COLO829 (cell line): Measurements from ENCODE around the gene TNFSF8.
A peak's percentile ranks its signal among the peaks of the same experiment; 100 is the strongest.

Experiments
- DNase-seq: peaks from one replicate; pipeline ENCODE4 v3.0.0; 2012; ENCODE audit warnings: low spot score

Gene TNFSF8

GRCh38 chr9:114936581-114936980 is 6.2 kb upstream of the TNFSF8 start:
- DNase-seq, result no peak

- no peak for DNase-seq
These were observed 4.7 kb upstream of the TNFSF8 start for GRCh38 chr9:114935119-114935518.

DNA sequence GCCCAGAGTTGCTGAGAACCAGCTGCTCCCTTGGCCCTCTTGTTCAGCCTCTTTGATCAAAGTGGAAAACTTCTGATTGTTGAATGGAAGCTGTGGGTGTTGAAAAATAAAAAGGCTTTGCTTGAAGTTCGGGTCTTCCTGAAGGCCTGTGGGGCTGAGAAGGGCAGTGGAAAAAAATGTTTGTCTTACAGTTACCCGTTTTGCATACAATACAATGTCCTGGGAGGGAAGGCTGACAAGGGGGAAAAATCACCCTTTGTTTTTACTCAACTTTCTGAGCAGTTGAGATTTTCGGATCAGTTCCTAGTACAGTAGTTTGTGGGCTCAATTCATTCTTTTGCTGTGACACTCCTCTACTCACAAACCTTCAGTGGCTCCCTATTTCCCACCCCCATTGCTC is 2.1 kb upstream of the TNFSF8 start:
- DNase-seq, result no peak

GRCh38 chr9:114931407-114931806 is 1.0 kb upstream of the TNFSF8 start:
- no peak for DNase-seq

DNA sequence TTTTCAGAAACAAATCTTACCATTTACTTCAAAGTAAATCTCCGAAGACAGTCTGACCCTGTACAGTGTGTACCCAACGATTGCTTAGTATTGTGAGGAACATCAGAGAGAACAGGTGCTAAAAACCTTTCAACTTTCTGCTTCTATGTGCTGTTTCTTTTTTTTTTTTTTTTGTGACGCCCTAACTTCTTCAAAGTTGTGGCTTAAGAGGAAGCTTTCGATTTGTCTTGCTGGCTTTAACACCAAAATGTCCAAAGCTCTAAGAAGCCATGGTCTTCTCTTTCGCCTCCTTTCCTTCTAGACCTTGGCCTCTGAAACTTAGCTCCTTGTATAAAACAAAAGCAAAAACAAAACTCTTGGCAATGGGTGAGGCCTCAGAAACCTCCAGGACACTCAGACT is 1.2 kb downstream of the TNFSF8 start:
- no peak for DNase-seq

DNA sequence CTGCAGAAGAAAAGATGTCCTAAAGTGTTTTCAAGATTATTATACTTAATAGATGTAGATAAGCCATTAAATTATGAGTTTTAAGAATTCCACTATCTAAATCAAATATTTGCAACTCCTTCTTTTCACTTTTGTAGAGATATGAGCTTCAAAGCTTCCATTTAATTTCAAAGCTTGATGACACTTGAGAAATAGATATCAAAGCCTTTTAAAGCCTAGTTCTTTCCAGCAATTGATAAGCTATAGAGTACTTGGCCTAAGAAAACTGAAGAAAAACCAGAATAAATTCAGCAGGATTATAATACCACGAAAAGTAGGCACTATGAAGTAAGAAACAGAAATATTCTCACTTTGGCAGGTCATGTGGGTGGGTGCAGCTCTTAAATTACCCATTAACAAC is 1.7 kb downstream of the TNFSF8 start:
- no peak for DNase-seq

DNA sequence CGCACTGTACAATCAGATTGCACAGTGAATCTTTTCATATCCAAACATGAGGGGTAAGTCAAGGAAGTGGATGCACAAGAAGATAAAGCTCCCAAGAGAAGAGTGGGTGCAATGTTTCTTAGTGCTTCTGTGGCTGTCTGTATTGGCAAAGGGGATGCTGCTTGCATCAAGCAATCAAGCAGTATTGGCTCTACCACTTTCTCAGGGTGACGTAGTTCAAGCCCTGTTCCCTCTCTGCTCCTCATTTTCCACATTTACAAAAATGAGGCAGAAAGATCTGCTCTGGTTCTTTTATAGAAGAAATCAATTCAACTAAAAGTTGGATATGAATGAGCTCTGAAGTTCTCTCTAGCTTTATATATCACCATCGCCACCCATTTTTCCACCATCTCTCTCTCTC is 2.3 kb downstream of the TNFSF8 start:
- DNase-seq, result no peak

DNA sequence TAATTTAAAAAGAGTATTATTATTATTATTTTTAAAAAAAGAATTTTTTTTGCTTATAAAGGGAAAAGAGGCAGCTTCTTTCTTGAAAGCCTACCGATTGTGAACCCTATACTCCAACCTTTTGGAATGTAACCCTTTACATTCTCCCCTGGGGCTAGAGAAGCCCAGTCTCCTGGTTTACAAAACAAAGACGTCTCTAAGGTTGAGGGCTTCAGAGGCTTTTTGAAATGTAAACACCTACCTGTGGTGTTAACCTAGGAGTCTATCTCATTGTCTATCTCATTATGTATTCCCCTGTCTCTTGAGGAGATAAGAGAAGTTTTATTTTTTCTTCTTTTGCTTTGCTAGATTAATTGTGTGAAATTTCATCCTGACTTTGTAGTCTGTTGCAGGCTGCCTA is 4.7 kb downstream of the TNFSF8 start:
- DNase-seq, result no peak

GRCh38 chr9:114925039-114925438 is 5.4 kb downstream of the TNFSF8 start:
- DNase-seq, result no peak

GRCh38 chr9:114924327-114924726 is 6.1 kb downstream of the TNFSF8 start:
- DNase-seq, result no peak

GRCh38 chr9:114923918-114924317 is 6.5 kb downstream of the TNFSF8 start:
- DNase-seq, result no peak

DNA sequence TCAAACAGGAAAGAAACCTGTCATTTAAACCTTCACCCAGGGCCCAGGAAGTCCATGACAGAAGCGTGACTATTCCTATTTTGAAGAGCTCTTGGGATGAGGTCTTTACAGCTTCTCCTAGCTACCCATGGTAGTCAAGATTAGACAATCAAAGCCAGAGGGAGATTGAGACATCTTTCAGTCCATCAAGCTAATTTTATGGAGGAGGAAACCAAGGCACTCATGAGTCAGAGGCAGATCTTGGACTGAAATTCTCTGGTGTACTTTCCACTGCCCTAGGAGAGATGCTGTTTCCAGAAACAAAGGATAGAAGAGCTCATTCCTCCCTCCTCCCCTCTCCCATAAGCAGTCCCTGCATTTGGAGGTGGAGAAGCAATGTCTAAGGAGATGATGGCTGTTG is 9.2 kb downstream of the TNFSF8 start:
- DNase-seq, result no peak

DNA sequence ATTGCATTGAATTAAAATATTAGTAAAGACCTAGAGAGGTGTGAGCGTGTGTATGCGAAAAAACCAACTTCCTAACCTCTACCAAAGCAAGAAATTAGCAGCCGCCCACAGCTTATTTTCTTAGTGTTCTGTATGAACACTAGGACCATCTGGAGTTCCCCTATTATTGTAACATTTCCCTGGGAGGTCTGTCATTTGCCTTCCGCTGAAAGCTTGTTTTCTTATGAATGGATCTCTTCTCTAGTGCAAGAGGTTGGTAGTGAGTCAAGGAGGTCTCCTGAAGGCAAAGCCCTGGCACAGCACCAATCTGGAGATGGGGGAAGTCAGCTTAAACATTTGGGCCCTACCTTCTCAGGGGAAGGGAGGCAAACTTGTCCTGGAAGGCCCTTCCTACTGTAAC is 10.8 kb downstream of the TNFSF8 start:
- DNase-seq, result peak; percentile 80

DNA sequence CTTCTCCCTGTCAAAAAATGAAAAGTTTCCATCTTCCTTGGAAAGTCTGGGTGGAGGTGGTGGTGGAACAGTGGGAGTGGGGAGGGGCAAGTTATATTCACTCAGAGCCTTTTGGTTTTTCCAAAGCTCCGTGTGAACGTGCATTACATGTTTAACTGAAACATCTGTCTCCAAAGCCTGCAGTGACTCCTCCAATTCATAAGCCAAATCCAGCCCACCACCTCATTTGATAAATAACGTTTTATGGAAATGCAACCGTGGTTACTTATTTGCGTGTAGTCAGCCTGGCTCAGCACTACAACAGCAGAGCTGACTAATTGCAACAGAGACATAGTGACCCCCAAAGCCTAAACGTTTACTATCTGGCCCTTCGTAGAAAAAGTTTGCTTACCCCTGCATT is 13.9 kb downstream of the TNFSF8 start:
- no peak for DNase-seq

- no peak for DNase-seq
These were observed 16.3 kb downstream of the TNFSF8 start for GRCh38 chr9:114914139-114914538.

GRCh38 chr9:114913656-114914055 is 16.7 kb downstream of the TNFSF8 start:
- no peak for DNase-seq

DNA sequence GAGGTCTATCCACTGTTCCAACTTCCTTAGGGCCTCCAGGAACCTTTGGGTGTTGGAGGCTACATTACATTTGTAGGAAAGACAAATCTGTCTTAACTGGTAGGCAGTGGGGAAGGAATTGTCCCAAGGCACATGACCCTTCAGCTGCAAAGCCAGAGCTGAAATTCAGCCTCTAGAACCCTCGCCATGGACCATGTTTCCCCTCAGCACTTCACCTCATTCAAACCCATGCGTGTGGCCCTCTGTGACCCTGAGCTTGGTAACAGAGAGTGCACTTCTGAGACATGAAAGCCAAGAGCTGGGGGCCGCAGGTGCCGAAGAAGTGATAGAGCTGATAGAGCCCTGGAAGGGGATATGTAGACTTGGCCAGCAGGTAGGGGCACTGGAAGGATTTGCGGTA is 17.2 kb downstream of the TNFSF8 start:
- no peak for DNase-seq

GRCh38 chr9:114911167-114911821 is 19.1 kb downstream of the TNFSF8 start:
- peak; percentile 76 for DNase-seq

DNA sequence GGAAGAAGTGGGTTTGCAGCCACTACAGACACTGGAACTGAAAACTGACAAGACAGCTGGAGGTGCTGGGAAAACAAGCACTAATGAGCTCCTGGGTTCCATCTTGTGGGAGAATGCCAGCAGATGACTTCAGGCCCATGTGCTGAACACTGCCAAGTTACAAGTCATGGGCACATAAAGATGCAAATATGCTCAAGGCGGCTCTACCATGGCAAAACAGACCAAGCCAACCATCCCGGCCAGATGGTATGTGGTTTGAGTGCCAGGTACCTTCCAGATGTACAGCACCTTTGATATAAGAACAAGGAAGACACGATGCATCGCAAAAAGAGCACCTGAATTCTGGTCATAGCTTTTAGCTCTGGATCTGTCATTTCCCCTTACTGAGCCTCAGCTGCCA is 19.9 kb downstream of the TNFSF8 start:
- DNase-seq, result no peak

GRCh38 chr9:114909661-114910060 is 20.7 kb downstream of the TNFSF8 start:
- DNase-seq, result no peak

GRCh38 chr9:114908805-114909448 is 21.5 kb downstream of the TNFSF8 start:
- no peak for DNase-seq

DNA sequence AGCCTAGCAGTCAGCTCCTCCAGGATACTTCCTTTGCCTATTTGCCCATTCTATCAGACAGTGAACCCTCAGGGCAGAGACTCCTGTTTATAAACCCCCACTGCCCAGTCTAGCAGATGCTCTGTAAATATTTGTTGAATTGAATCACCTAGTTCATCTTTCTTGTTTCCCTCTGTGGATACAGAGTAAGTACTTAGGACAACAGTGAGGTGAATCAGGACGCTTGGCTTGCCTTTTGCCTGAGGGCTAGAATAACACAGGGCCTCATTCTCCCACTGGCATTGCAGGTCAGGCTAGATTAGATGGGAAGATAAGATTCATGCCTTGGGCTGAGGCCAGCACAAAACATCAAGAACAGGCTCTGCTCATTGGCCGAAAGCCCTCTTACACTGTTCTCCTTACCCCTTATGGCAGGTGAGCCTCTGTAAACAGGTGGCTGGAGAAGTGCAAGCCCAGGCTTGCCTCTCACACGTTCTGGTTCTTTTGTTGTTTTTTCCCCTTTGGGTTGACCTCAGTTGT is 22.2 kb downstream of the TNFSF8 start:
- DNase-seq, result no peak

DNA sequence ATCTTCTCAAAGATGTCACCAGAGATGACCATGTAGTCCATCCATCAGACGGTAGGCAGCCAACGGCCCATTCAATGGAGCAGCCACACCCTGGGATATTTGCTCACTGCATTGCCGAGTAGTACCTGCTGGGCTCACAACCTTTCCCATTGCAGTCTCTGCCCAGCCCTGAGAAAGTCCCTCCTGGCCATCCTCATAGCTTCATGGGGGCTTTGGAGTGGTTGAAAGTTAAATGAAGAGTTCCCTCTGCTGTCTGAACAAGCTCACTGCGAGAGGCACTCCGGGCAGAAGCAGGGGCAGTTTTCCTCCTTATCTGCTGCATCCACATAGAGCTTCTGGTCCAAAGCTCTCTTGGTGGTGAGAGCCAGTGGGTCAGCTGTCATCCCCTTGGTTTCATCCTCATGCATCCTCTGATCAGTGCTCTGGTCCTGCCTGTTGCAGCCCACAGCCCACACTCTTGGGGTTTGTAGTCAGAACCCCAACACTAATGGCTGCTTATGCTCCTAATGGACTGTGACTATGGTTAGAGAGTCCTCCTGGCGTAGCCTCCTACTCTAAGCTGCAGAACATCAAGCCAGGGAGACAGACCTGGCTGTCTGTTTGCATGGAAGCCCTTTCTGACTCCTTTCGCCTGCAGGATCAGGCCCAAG is 23.3 kb downstream of the TNFSF8 start:
- peak; percentile 34 for DNase-seq
